ENCODE measurements around the gene NLK.
A peak's percentile ranks its signal among the peaks of the same experiment; 100 is the strongest.

NLK gene

DNA sequence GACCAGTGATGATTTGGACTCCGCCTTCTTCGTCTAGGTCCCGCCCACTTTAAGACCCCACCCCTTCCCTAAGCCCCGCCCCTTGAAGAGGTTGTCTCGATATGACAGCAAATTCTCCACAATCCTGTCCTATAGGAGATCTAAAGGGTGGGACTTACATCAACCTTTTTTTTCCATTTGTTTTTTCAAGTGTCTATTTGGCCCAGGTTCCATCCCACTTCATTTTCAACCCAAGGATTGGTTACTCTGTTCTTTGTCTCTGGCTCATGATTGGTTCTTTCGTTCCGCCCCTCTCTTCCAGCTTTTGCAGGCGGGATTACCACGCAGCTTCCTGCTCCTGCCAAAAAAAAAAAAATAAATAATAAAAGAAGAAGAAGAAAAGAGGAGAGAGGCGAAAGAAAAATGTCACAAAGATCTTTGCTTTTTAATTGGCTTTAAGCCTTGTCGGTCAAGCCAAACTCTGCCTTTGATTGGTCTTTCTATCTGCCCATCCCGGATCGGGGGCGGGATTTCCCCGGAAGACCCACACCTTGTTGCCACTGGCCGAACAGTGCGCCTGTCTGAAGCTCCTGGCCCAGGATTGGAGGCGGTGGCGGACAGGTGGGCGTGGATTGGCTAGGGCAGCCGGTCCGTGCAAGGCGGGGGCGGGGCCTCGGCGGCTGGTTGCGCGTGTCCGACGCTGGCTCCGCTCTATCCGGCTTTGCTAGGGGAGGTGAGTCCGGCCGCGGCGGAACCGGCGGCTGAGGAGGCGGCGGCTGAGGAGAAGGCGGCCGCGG lies 1.2 kb upstream of the NLK start:
- DNase-seq, result peak; percentile 98

DNA sequence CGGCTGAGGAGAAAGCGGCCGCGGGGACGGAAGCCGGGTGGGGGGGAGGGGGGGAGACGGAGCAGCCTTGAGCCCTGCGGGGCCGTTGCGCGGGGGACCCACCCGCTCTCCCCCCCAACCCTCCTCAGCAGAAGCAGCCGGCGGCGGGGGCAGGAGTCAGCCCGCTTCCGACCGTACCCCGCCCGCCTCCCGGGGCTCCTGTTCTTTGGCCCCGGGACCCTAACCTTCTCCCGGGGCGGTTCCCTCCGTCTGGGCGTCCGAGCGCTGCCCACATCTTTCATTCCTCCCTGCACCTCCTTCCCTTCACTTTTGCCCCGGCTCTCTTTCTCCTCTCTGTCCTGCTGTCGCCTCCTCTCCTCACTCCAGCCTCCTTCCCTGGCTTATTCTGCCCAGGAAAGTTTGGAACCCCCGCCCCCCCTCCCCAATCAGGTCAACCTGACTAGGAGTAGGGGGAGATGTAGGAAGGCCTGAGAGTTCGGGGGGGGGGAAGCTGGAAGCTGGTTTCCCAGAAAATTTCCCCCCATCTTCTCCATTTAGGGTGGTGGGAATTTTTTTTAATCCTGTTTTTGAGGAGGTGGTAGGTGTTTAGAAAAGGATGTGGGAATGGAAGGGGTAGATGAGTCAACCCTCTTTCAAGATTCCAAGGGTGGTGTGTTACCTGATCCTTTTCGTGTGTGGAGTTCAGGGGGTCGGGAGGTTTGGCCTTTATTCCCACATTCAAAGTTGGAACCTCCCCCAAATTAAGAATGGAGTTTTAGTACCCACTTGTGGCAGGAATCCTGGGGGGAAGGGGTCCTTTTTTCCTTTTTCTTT lies 427 bp upstream of the NLK start:
- no peak for DNase-seq

GRCh38 chr17:28042721-28043291 lies 329 bp downstream of the NLK start:
- DNase-seq, result peak; percentile 3

DNA sequence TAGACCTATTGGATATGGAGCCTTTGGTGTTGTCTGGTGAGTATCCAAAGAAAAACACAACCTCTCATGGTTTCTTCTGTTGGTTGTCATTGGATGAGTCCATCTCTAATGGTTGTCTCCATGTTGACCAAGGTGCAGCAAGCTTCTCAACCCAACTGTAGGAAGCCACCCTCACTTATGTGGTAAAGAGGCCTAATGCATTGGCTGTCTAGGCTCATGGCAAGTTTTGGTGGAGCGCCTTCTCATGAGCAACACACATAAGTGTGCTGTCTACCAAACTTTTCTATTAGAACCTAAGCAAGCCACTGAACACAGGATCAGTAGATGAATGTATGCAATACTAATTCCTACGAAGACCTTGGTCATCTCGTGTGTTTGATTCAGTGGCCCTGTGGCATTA lies 819 bp downstream of the NLK start:
- no peak for DNase-seq

- DNase-seq, result no peak
These were observed 1.3 kb downstream of the NLK start for GRCh38 chr17:28043741-28044140.

DNA sequence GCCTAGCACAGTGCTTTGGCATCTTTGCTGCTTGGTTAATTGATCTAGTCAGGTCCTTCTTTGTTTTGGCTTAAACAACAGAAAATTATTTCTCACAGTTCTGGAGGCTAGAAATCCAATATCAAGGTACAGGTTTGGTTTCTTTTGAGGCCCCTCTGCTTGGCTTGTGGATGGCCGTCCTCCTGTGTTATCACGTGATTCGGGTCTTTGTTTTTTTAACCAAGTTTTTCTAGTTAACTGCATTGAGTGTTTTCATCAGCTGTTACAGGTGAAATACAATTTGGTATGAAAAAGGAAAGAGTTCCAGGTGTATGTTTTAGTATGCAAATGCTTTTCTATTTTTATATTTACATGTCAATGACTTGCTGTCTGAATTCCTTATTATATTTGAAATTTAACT lies 2.8 kb downstream of the NLK start:
- DNase-seq, result no peak

GRCh38 chr17:28046034-28046825 lies 3.8 kb downstream of the NLK start:
- no peak for DNase-seq

- DNase-seq, result no peak
These were observed 5.3 kb downstream of the NLK start for GRCh38 chr17:28047806-28048205.

- no peak for DNase-seq
These were observed 6.6 kb downstream of the NLK start for GRCh38 chr17:28049071-28049470.

DNA sequence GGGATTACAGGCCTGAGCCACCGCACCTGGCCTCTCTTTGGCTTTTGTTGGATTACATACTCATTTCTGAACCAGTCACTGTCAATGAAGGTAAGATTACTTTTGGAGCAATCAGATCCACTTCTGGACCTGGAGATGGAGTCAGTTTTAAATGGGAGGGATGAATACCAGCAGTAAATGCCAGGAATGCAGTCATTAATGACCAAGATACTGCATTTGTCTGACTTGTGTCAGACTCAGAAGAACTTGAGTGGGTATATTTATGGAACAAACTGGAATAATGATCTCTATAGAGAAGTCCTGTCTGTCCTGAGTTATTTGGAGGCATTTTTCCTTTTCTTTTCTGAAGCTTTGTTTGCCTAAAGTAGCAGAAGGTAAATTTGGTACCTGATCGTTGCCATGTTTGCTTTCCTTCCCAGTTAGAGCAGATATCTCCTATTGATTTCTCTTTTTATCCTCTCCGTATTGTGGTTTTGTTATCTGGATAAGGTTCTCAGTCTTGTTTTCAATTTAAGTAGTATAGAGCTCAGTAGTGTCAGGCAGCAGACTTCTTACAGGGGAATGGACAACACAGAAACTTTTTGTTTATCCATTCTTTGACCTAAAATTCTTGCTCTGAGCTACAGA lies 10.7 kb downstream of the NLK start:
- DNase-seq, result no peak

DNA sequence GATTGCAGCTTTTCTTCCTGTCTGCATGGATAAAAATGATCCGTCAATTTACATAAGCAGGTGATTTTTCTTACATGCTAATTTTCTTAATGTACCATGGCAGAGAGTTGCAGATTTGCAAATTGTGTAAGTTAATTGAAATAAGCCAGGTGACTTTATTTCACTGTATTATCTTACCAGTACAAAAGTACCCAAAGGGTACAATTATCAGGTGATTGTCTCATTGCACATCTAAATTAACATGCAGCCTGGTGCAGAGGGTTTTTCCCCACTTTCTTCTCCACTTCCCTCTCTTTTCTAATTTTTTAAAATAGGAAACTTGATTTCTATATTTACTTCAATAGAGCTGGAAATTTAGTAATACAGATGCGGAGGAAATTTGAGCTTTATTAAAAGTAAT lies 11.2 kb downstream of the NLK start:
- no peak for DNase-seq

GRCh38 chr17:28055546-28056275 lies 13.2 kb downstream of the NLK start:
- no peak for DNase-seq

- no peak for DNase-seq
These were observed 13.8 kb downstream of the NLK start for GRCh38 chr17:28056276-28056620.

- no peak for DNase-seq
These were observed 15.3 kb downstream of the NLK start for GRCh38 chr17:28057731-28058246.

DNA sequence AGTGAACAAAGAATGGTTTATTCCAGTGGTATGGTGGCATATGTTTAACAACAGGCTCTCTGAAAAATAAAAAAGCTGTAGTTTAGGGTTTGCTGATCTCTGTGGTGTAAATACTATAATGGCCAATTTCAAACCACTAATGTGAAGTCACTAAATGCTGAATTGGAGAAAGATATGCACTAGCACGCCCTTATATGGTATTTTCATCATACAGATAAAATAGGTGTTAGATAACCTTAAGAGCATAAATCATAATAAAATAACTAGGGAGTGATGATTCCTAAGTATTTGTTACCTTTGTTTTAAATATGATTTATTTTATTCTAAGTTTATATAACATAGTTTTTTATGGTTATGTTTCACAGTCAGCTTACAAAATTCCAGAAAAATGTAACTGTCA lies 17.2 kb downstream of the NLK start:
- no peak for DNase-seq

DNA sequence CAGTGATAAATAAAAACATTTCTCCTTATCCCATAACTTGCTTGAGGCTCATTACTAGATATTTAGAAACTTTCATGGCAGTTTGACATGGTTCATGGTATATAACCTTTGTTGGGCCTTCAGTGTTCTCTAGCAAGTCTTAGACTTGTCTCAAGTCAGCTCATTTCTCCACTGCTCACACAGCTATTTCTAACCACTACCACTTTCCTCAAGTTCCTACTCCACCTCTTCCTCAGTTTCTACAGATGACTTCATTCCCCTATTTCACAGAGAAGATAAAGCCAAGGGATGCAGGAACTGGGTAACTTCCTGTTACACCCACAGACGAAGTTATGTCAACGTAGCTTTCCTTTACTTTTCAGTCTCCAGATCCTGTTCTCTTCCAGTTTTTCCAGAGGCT lies 23.2 kb downstream of the NLK start:
- DNase-seq, result no peak

DNA sequence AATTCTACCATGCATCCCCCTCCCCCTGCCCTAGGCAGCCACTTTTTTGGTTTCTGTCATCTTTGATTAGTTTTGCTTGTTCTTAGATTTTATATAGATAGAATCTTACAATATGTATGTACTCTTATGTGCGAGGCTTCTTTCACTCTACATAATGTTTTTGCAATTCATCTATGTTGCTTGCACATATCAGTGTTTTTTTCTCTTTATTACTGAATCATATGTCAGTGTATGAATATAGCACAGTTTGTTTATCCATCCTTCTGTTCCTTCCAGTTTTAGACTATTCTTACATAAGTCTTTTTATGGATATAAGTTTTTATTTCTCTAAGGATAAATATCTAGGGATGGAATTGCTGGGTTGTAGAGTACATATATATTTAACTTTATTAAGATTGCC lies 26.6 kb downstream of the NLK start:
- DNase-seq, result no peak

DNA sequence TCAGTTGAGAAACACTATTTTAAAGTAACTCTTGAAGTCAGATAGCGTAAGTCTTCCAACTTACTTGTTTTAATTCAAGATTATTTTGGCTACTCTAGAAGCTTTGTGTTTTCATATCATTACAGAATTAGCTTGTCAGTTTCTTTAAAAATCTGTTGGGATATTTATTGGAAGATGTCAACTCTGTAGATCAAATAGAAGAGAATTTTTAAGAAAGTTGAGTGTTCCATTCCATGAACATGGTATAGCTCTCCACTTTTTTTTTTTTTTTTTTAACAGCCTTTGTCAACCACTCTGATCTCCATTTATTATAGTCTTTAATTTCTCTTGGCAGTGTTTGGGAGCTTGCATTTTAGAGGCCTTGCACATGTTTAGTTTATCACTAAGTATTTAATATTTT lies 28.7 kb downstream of the NLK start:
- DNase-seq, result no peak

DNA sequence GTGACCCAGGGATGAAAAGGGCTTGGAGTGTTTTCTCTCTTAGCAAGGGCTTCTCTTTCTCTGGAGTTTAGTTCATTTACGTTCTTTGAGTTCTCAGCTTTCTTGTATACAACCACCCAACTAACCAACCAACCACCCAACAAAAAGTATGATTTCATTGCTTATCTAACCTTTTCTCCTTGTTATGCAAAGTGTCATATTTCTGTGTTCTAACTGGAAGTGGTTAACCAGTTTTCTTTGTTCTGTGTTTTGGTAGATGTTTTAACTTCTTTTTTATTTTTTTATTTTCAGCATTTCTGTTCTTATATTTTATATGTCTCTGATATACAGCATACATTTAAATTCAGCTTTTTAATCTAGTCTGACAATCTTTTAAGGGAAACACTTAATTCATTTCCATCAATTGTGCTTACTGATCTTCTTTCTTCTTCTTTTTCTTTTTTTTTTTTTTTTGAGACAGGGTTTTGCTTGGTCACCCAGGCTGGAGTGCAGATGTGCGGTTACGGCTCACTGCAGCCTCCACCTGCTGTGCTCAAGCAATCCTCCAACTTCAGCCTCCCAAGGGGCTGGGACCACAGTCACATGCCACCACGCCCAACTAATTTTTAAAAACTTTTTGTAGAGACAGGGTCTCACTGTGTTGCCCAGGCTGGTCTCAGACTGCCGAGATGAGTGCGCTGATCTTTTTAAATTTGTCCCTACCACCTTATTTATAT lies 29.6 kb downstream of the NLK start:
- DNase-seq, result no peak

GRCh38 chr17:28072936-28073533 lies 30.6 kb downstream of the NLK start:
- DNase-seq, result no peak

DNA sequence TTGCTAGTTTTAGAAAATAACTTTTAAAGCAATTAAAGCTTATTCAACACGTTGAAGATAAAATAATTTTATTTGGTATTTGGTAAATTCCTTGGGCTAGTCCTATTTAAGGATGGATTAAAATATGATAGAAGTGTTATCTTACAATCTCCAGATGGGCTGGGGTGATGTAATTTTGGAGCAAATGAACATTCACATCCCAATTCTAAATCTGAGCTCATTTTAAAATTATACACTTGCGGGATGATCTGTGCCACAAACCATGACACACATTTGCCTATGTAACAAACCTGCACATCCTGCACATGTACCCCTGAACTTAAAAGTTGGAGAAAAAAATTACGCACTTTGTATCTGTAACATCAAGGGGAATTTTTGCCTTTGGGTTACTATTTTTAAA lies 31.5 kb downstream of the NLK start:
- no peak for DNase-seq
